CD4-positive, alpha-beta memory T cell (primary cell): ENCODE measurements around the gene SECISBP2. TPM values are rescaled to one million over a fixed set of nuclear protein-coding genes. Genes with fewer than 3 reads are reported as not detected.
"Not testable (repeated sequence)": the region's sequence is repeated elsewhere in the genome, so short reads cannot be mapped to it uniquely, and the experiment has no call there.

Experiments used
- CTCF ChIA-PET: fragments of 350-600 bp; sonication (Branson Sonifier 250); formaldehyde crosslinking; loops from one replicate; lab custom pipeline; 2021; ENCODE audit warnings: inconsistent platforms; ENCODE audit not compliant: partially characterized antibody; lab: Charles Lee
- POLR2A ChIA-PET: fragments of 350-600 bp; sonication (Branson Sonifier 250); formaldehyde crosslinking; loops from one replicate; lab custom pipeline; 2021; ENCODE audit not compliant: partially characterized antibody; lab: Charles Lee
- DNase-seq, 5 donors: peaks; one replicate each; pipeline versions ENCODE4 v3.0.0 to v3.0.0-alpha.2; 2020 to 2022; ENCODE audit warnings: mixed read lengths in 1 of 5
- H3K27ac ChIP-seq: one replicate; pipeline ENCODE4 v1.7.0; 2013; ENCODE audit warnings: low read depth, low read length
- H3K27me3 ChIP-seq: 2 replicates; pipeline ENCODE4 v1.7.0; 2013; ENCODE audit warnings: mild to moderate bottlenecking, low read length, moderate library complexity; ENCODE audit not compliant: insufficient read depth
- H3K36me3 ChIP-seq: 2 replicates; pipeline ENCODE4 v1.7.0; 2013; ENCODE audit warnings: mild to moderate bottlenecking, low read length, moderate library complexity; ENCODE audit not compliant: insufficient read depth
- H3K4me1 ChIP-seq: 2 replicates; pipeline ENCODE4 v1.7.0; 2013; ENCODE audit warnings: mild to moderate bottlenecking, low read length, moderate library complexity; ENCODE audit not compliant: insufficient read depth
- H3K4me3 ChIP-seq, 2 donors: one replicate each; pipeline ENCODE4 v1.7.0; 2013; ENCODE audit warnings: low read length in 2 of 2, mild to moderate bottlenecking in 1 of 2
- H3K9me3 ChIP-seq, 2 donors: one replicate each; pipeline ENCODE4 v1.7.0; 2013; ENCODE audit warnings: low read length in 2 of 2, control low read depth in 1 of 2; ENCODE audit not compliant: control insufficient read depth in 1 of 2
- H3K27ac Mint-ChIP-seq, 7 donors: one replicate each; pipeline ENCODE4 v1.8.0; 2020 to 2021; ENCODE audit warnings: mixed read lengths in 7 of 7, mild to moderate bottlenecking in 6 of 7, inconsistent platforms in 3 of 7, moderate library complexity in 3 of 7
- H3K27me3 Mint-ChIP-seq, 2 donors: one replicate each; pipeline ENCODE4 v1.8.0; 2020 to 2021; ENCODE audit warnings: mixed read lengths in 2 of 2
- H3K36me3 Mint-ChIP-seq, 2 donors: one replicate each; pipeline ENCODE4 v1.8.0; 2020 to 2021; ENCODE audit warnings: mixed read lengths in 2 of 2, inconsistent platforms in 1 of 2, mild to moderate bottlenecking in 1 of 2
- H3K4me1 Mint-ChIP-seq, 4 donors: one replicate each; pipeline ENCODE4 v1.8.0; 2020 to 2021; ENCODE audit warnings: mixed read lengths in 4 of 4, mild to moderate bottlenecking in 1 of 4
- H3K4me3 Mint-ChIP-seq, 8 donors: one replicate each; pipeline ENCODE4 v1.8.0; 2020 to 2021; ENCODE audit warnings: mixed read lengths in 8 of 8, mild to moderate bottlenecking in 7 of 8, moderate library complexity in 6 of 8, inconsistent platforms in 3 of 8
- H3K9me3 Mint-ChIP-seq, 8 donors: one replicate each; pipeline ENCODE4 v1.8.0; 2020 to 2021; ENCODE audit warnings: mixed read lengths in 8 of 8, mild to moderate bottlenecking in 5 of 8, inconsistent platforms in 3 of 8, moderate library complexity in 1 of 8
- intact Hi-C: fragments of 100-400 bp; cut with micrococcal nuclease; formaldehyde crosslinking; loops from one replicate; pipeline ENCODE4 v1.15.1; 2023
- polyA plus RNA-seq, 2 donors: library from polyadenylated mRNA; unstranded; fragments of 300-500 nt; fragmentation: Illumina TruSeq; gene quantifications; one replicate each; pipeline ENCODE4 v1.2.3, GENCODE V29; 2021
- total RNA-seq, 2 experiments: library from RNA; stranded (reverse); gene quantifications; one replicate each; pipeline ENCODE4 v1.2.3, GENCODE V29; 2021

SECISBP2 gene
- total RNA-seq: 100 to 1,000 TPM in 1 of 2 experiments, 10 to 100 TPM in 1; 96.5 to 112 TPM
- 10 to 100 TPM; 12.5 to 23.3 TPM for polyA plus RNA-seq

- Mint-ChIP-seq H3K27ac (peak within 1 kb of the TSS; percentile 91 to 99 (median 98)), H3K4me3 (peak within 1 kb of the TSS; percentile 83 to 94 (median 92)), H3K36me3 (peaks cover 21 to 46% of the 10 kb centered on the region in 2 donors), H3K9me3 (peaks cover 0 to 2% (median 0%) of the 10 kb centered on the region in 8 donors), H3K4me1 (peaks cover 38 to 69% (median 54%) of the 10 kb centered on the region in 4 donors), H3K27me3 (peaks cover 0 to under 1% of the 10 kb centered on the region in 2 donors)
- Histone ChIP-seq H3K9me3 (no peaks in the 10 kb centered on the region), H3K27me3 (no peaks in the 10 kb centered on the region), H3K4me1 (peaks cover 55% of the 10 kb centered on the region), H3K27ac (peak within 1 kb of the TSS; percentile 100), H3K36me3 (peaks cover 3% of the 10 kb centered on the region), H3K4me3 (peak within 1 kb of the TSS; percentile 67 to 76)
- intact Hi-C loops: loop anchor here (1.0 to 10.0 kb wide), 6 partner anchors 8 to 287 kb away; partner anchors contain the start of gene GADD45G
- DNase-seq: peak; percentile 94 to 97 (median 94)
- POLR2A ChIA-PET: interaction anchor here (0.6 to 1.6 kb wide), 11 partner anchors 8 to 378 kb away, joined by 3 to 14 read pairs (median 3); partner anchors contain the start of gene CKS2
- CTCF ChIA-PET: interaction anchor here (0.6 to 2.1 kb wide), 4 partner anchors 23 to 232 kb away, joined by 3 to 8 read pairs (median 4); no protein-coding TSS in a partner anchor
Observed at GRCh38 chr9:89318123-89319014, at the start of gene SECISBP2. TSS of gene SECISBP2 (plus strand) at chr9:89318500. CDS start at chr9:89318577, 77 bp downstream.

DNA sequence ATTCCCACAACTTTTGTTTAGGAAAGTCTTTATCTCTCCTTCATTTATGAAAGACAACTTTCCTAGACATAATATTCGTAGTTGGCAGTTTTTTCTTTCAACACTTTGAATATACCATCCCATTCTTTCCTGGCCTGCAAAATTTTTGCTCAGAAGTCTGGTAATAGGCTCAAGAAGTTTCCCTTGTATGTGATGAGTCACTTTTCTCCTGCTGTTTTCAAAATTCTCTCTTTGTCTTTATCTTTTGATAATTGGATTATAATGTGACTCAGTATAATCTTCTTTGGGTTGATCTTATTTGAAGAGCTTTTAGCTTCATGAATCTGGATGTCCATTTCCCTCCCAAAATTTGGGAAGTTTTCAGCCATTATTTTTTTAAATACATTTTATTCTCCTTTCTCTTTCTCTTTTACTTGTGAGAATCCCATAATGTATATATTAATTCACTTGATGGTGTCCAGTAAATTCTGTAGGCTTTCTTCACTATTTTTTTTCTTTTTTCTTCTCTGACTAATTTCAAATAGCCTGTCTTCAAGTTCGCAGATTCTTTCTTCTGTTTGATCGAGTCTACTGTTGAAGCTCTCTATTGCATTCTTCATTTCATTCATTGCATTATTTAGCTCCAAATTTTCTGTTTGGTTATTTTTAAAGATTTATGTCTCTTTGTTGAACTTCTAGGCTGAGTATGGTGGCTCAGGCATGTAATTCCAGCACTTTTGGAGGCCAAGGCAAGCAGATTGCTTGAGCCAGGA, 44.6 kb upstream of the SECISBP2 start:
- Histone ChIP-seq H3K27ac (no peak overlapping the region), H3K9me3 (peaks cover 0 to 12% of the 10 kb centered on the region in 2 donors), H3K4me1 (peaks cover 14% of the 10 kb centered on the region), H3K36me3 (no peaks in the 10 kb centered on the region), H3K27me3 (no peaks in the 10 kb centered on the region), H3K4me3 (no peak overlapping the region)
- CTCF ChIA-PET: interaction anchor here (0.9 kb wide), 1 partner anchor 11 kb away, joined by 3 read pairs; no protein-coding TSS in a partner anchor
- intact Hi-C loops: no loop called here
- Mint-ChIP-seq H3K27me3 (peaks cover 1 to 13% of the 10 kb centered on the region in 2 donors), H3K27ac (no peak overlapping the region), H3K4me1 (peaks cover 10 to 17% (median 13%) of the 10 kb centered on the region in 4 donors), H3K36me3 (peaks cover 10 to 21% of the 10 kb centered on the region in 2 donors), H3K4me3 (no peak overlapping the region), H3K9me3 (peaks cover 5 to 46% (median 34%) of the 10 kb centered on the region in 8 donors)
- POLR2A ChIA-PET: no interaction called here
- DNase-seq: no peak

DNA sequence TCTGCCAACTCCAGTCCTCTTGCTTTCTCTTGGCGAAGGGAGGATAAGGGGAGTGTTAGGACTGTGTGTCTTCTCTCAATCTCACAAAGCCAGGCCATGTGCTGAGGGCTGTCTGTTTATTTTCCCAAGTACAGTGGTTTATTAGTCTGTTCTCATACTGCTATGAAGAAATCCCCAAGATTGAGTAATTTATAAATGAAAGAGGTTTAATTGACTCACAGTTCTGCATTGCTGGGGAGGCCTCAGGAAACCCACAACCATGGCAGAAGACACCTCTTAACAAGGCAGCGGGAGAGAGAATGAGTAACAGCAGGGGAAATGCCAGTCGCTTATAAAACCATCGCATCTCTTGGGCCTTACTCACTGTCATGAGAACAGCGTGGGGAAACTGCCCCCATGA, 43.5 kb upstream of the SECISBP2 start:
- Histone ChIP-seq H3K27me3 (no peaks in the 10 kb centered on the region), H3K36me3 (no peaks in the 10 kb centered on the region), H3K4me1 (peaks cover 23% of the 10 kb centered on the region), H3K4me3 (no peak overlapping the region), H3K27ac (no peak overlapping the region), H3K9me3 (peaks cover 0 to 12% of the 10 kb centered on the region in 2 donors)
- peaks cover 5 to 46% (median 34%) of the 10 kb centered on the region in 8 donors for H3K9me3 Mint-ChIP-seq
- H3K4me3 Mint-ChIP-seq: no peak overlapping the region
- DNase-seq: no peak
- H3K4me1 Mint-ChIP-seq: peaks cover 17 to 25% (median 19%) of the 10 kb centered on the region in 4 donors
- intact Hi-C loops: loop anchor here (5.0 kb wide), 1 partner anchor 93 kb away; no protein-coding TSS in a partner anchor
- H3K36me3 Mint-ChIP-seq: peaks cover 10 to 21% of the 10 kb centered on the region in 2 donors
- CTCF ChIA-PET: interaction anchor here (0.9 kb wide), 1 partner anchor 10 kb away, joined by 3 read pairs; no protein-coding TSS in a partner anchor
- no peak overlapping the region for H3K27ac Mint-ChIP-seq
- POLR2A ChIA-PET: no interaction called here
- peaks cover 1 to 13% of the 10 kb centered on the region in 2 donors for H3K27me3 Mint-ChIP-seq

- H3K4me3 ChIP-seq, H3K27me3 Mint-ChIP-seq, H3K27ac ChIP-seq, H3K27me3 ChIP-seq, CTCF ChIA-PET, H3K36me3 ChIP-seq, H3K4me3 Mint-ChIP-seq, H3K27ac Mint-ChIP-seq, DNase-seq, POLR2A ChIA-PET: not testable (repeated sequence)
- intact Hi-C loops: loop anchor here (5.0 kb wide), 1 partner anchor 94 kb away; no protein-coding TSS in a partner anchor
- Mint-ChIP-seq H3K9me3 (peaks cover 5 to 46% (median 32%) of the 10 kb centered on the region in 8 donors), H3K36me3 (peaks cover 10 to 21% of the 10 kb centered on the region in 2 donors), H3K4me1 (peaks cover 18 to 27% (median 21%) of the 10 kb centered on the region in 4 donors)
- peaks cover 0 to 12% of the 10 kb centered on the region in 2 donors for H3K9me3 ChIP-seq
- H3K4me1 ChIP-seq: peaks cover 23% of the 10 kb centered on the region
Observed at GRCh38 chr9:89276040-89276439, 42.3 kb upstream of the SECISBP2 start.

DNA sequence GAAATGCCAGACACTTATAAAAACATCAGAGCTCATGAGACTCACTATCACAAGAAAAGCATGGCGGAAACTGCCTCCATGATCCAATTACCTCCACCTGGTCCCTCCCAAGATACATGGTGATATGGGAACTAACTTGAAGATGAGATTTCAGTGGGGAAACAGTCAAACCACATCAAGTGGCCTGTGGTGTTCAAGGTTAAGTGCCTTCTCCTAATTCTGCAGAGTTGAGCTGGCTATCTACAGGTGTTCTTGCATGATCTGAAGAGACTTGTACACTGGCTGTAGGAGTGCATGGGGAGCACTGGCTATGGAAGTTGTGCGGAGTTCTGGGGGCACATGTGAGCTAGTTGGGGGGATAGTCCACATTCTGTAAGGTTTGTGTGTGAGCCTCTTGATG, 41.3 kb upstream of the SECISBP2 start:
- Mint-ChIP-seq H3K27me3 (peaks cover 1 to 7% of the 10 kb centered on the region in 2 donors), H3K36me3 (peaks cover 10 to 20% of the 10 kb centered on the region in 2 donors), H3K4me3 (peak overlapping the region in 5 of 8 donors; percentile 38 to 72 (median 62)), H3K4me1 (peaks cover 18 to 27% (median 23%) of the 10 kb centered on the region in 4 donors), H3K27ac (peak overlapping the region in 4 of 7 donors; percentile 41 to 54 (median 44)), H3K9me3 (peaks cover 5 to 39% (median 30%) of the 10 kb centered on the region in 8 donors)
- no peaks in the 10 kb centered on the region for H3K27me3 ChIP-seq
- no peak overlapping the region for H3K27ac ChIP-seq
- peaks cover 23% of the 10 kb centered on the region for H3K4me1 ChIP-seq
- peaks cover 0 to 12% of the 10 kb centered on the region in 2 donors for H3K9me3 ChIP-seq
- no peak for DNase-seq
- ChIA-PET POLR2A (no interaction called here), CTCF (interaction anchor here (0.7 kb wide), 1 partner anchor 11 kb away, joined by 3 read pairs; no protein-coding TSS in a partner anchor)
- intact Hi-C loops: loop anchor here (5.0 kb wide), 1 partner anchor 95 kb away; no protein-coding TSS in a partner anchor
- no peak overlapping the region for H3K4me3 ChIP-seq
- H3K36me3 ChIP-seq: no peaks in the 10 kb centered on the region

- peak in 3 of 5 donors; percentile 11 to 14 (median 14) for DNase-seq
- intact Hi-C loops: loop anchor here (5.0 kb wide), 1 partner anchor 95 kb away; no protein-coding TSS in a partner anchor
- Mint-ChIP-seq H3K36me3 (peaks cover 10 to 19% of the 10 kb centered on the region in 2 donors), H3K4me3 (peak overlapping the region in 6 of 8 donors; percentile 17 to 72 (median 50)), H3K27ac (peak overlapping the region in 3 of 7 donors; percentile 36 to 43 (median 41)), H3K9me3 (peaks cover 5 to 36% (median 29%) of the 10 kb centered on the region in 8 donors), H3K4me1 (peaks cover 18 to 27% (median 23%) of the 10 kb centered on the region in 4 donors), H3K27me3 (peaks cover 1 to 6% of the 10 kb centered on the region in 2 donors)
- Histone ChIP-seq H3K27ac (no peak overlapping the region), H3K4me1 (peaks cover 23% of the 10 kb centered on the region), H3K36me3 (no peaks in the 10 kb centered on the region), H3K27me3 (no peaks in the 10 kb centered on the region), H3K9me3 (peaks cover 0 to 12% of the 10 kb centered on the region in 2 donors), H3K4me3 (no peak overlapping the region)
- ChIA-PET CTCF (interaction anchor here (0.7 kb wide), 1 partner anchor 12 kb away, joined by 3 read pairs; no protein-coding TSS in a partner anchor), POLR2A (no interaction called here)
Observed at GRCh38 chr9:89277454-89277853, 40.8 kb upstream of the SECISBP2 start.
